ENCODE data around the gene HORMAD2. TPM values are rescaled to one million over a fixed set of nuclear protein-coding genes. Genes with fewer than 3 reads are reported as not detected.

HORMAD2 gene
- total and polyA plus RNA-seq, 2 donors (not counting 1 experiment from before 2014, with no cell fraction given) = not detected

Other genes starting within 250 kb of the HORMAD2 start
- 84.0 and 87.2 TPM in 2 replicates for gene ASCC2, start 242.2 kb upstream of the HORMAD2 start, total RNA-seq
- gene ASCC2, start 242.2 kb upstream of the HORMAD2 start, polyA plus RNA-seq = 79.4 and 81.1 TPM in 2 replicates
- 67.8 and 76.5 TPM in 2 replicates for gene MTMR3, start 197.3 kb upstream of the HORMAD2 start, total RNA-seq
- gene MTMR3, start 197.3 kb upstream of the HORMAD2 start, polyA plus RNA-seq = 31.7 and 46.4 TPM in 2 replicates
- 0.24 and 0.47 TPM in 2 replicates for gene LIF, start 166.3 kb downstream of the HORMAD2 start, total RNA-seq
- gene LIF, start 166.3 kb downstream of the HORMAD2 start, polyA plus RNA-seq = 0.06 TPM in 1 of 2 replicates, not detected in the other
- 1.7 and 1.8 TPM in 2 replicates for gene OSM, start 186.4 kb downstream of the HORMAD2 start, total RNA-seq
- gene OSM, start 186.4 kb downstream of the HORMAD2 start, polyA plus RNA-seq = 9.6 and 12.5 TPM in 2 replicates
- gene CASTOR1, start 209.0 kb downstream of the HORMAD2 start, total RNA-seq = 12.3 and 16.3 TPM in 2 replicates
- gene CASTOR1, start 209.0 kb downstream of the HORMAD2 start, polyA plus RNA-seq = 15.6 and 18.4 TPM in 2 replicates
- 44.7 and 45.2 TPM in 2 replicates for gene TBC1D10A, start 246.5 kb downstream of the HORMAD2 start, total RNA-seq
- 50.8 and 58.4 TPM in 2 replicates for gene TBC1D10A, start 246.5 kb downstream of the HORMAD2 start, polyA plus RNA-seq

Measured in B cell (primary cell).